Gastroesophageal sphincter (tissue), 4 donors: ENCODE results near the gene ATG14. TPM values are rescaled to one million over a fixed set of nuclear protein-coding genes. Genes with fewer than 3 reads are reported as not detected.
A peak's percentile ranks its signal among the peaks of the same experiment; 100 is the strongest.

Source experiments
- ATAC-seq: fragments of 150-250 bp; one replicate; pipeline ENCODE4 v1.9.1; 2016; ENCODE audit warnings: mild to moderate bottlenecking, moderate library complexity
- H3K27ac ChIP-seq, 4 donors: fragments of 200-600 bp; sonication (generic) in 3 of 4; 1 replicate in 3 of 4; 2 replicates in 1 of 4; pipeline ENCODE4 v1.5.1; 2016 to 2019
- H3K27me3 ChIP-seq: fragments of 200-600 bp; sonication (generic); one replicate; pipeline ENCODE4 v1.5.1; 2019
- H3K36me3 ChIP-seq, 2 donors: fragments of 200-600 bp; sonication (generic); one replicate each; pipeline ENCODE4 v1.5.1; 2019; ENCODE audit warnings: control low read depth in 1 of 2
- H3K4me1 ChIP-seq, 3 donors: fragments of 200-600 bp; sonication (generic); 1 replicate in 2 of 3; 2 replicates in 1 of 3; pipeline ENCODE4 v1.5.1; 2016 to 2019; ENCODE audit warnings: control low read depth in 2 of 3
- H3K4me3 ChIP-seq, 2 donors: fragments of 200-600 bp; sonication (generic); one replicate each; pipeline ENCODE4 v1.5.1; 2019; ENCODE audit warnings: mild to moderate bottlenecking in 1 of 2, moderate library complexity in 1 of 2
- H3K9me3 ChIP-seq, 3 donors: fragments of 200-600 bp; sonication (generic); one replicate each; pipeline ENCODE4 v1.5.1; 2017 to 2019; ENCODE audit warnings: control low read depth in 2 of 3
- CTCF ChIP-seq, 4 experiments: fragments of 200-600 bp in 2 of 4; fragments of 450-650 bp in 2 of 4; sonication (generic) in 1 of 4; IDR thresholded peaks; one replicate each; pipeline ENCODE4 v1.5.1; 2017 to 2019; ENCODE audit warnings: antibody characterized with exemption in 4 of 4, mild to moderate bottlenecking in 2 of 4, moderate library complexity in 2 of 4
- EP300 ChIP-seq: sonication (generic); formaldehyde crosslinking; IDR thresholded peaks from one replicate; pipeline ENCODE4 v1.6.1; 2017; ENCODE audit warnings: antibody characterized with exemption, mild to moderate bottlenecking
- POLR2A ChIP-seq, 2 donors: fragments of 450-650 bp; IDR thresholded peaks; one replicate each; pipeline ENCODE4 v1.6.1; 2017; ENCODE audit warnings: antibody characterized with exemption in 2 of 2, mild to moderate bottlenecking in 2 of 2, moderate library complexity in 1 of 2
- POLR2AphosphoS5 ChIP-seq: sonication (generic); formaldehyde crosslinking; IDR thresholded peaks from one replicate; pipeline ENCODE4 v1.6.1; 2017; ENCODE audit warnings: antibody characterized with exemption
- WGBS, 2 donors: methylation state at CpG; one replicate each; pipeline ENCODE4 v1.1.5; 2018; ENCODE audit warnings: low coverage in 1 of 2; 5-methylcytosine and 5-hydroxymethylcytosine counted together
- total RNA-seq, 4 donors: library from RNA; depleted of rRNA; stranded (reverse); fragments of >200 nt; gene quantifications; one replicate each; pipeline ENCODE4 v1.1.0, GENCODE V29; 2016

ATG14 gene
- total RNA-seq, 4 donors from 2014 or later: 16.4 to 29.9 (median 18.1) TPM

DNA sequence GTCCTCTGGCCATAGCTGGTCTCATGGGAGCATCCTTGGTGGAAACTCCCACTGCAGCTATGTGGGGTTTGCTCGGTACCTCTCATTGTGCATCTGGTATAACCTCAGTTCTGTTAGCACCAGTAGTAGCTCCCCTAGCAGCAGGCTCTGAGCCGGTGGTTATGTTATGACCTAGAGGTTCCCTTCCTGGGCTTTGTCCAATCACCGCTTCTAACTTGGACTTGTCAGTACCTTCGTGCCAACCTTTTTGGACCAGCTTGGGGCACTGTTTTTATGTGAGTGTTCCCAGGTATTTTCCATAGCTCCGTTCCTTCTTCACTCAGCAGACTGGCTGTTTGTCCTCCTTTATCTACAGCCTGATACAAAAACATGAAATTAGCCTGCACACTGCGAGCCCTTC is 55.7 kb downstream of the ATG14 start:
- WGBS, 2 donors: 60 to 89% methylated on average over 2 to 6 of the region's 6 CpGs
- Histone ChIP-seq H3K9me3 (no peaks in the 10 kb centered on the region), H3K4me3 (no peak overlapping the region), H3K27ac (no peak overlapping the region), H3K4me1 (peaks cover 0 to 6% (median 0%) of the 10 kb centered on the region in 3 donors), H3K27me3 (no peaks in the 10 kb centered on the region), H3K36me3 (peaks cover 0 to 50% of the 10 kb centered on the region in 2 donors)
- TF ChIP-seq POLR2AphosphoS5 (no peak), CTCF (IDR thresholded peaks at IDR 0.05) (no peak), POLR2A (IDR thresholded peaks at IDR 0.05) (no peak), EP300 (no peak)
- no peak for ATAC-seq

DNA sequence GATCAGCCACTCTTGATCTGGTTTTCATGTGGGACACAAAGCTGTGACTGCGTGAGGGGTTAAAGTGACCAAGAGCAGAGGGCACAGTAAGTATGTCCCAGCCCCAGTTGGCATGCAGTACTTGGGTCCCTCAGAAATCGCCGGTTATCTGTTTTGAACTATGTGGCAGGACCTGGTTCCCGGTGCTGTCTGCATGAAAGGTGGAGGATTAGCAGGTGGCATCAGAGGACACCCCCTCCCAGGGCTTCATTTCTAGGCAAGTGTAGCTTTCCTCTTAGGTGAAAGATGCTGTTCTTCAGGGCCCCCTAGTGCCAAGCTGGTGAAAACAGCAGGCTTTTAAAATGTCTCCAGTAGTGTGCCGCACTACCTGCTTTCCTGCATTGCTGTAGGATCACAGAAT is 57.1 kb downstream of the ATG14 start:
- ATAC-seq: peak; percentile 71
- no CpG with 5 or more reads among the region's 5 CpGs for WGBS, 2 donors
- no peaks in the 10 kb centered on the region for H3K27me3 ChIP-seq
- H3K36me3 ChIP-seq: peaks cover 0 to 57% of the 10 kb centered on the region in 2 donors
- no peaks in the 10 kb centered on the region for H3K9me3 ChIP-seq
- no peak overlapping the region for H3K27ac ChIP-seq
- peaks cover 0 to 6% (median 0%) of the 10 kb centered on the region in 3 donors for H3K4me1 ChIP-seq
- no peak overlapping the region for H3K4me3 ChIP-seq
- TF ChIP-seq POLR2A (IDR thresholded peaks at IDR 0.05) (no peak), CTCF (IDR thresholded peaks at IDR 0.05) (peak; percentile 17 to 63 (median 56))

DNA sequence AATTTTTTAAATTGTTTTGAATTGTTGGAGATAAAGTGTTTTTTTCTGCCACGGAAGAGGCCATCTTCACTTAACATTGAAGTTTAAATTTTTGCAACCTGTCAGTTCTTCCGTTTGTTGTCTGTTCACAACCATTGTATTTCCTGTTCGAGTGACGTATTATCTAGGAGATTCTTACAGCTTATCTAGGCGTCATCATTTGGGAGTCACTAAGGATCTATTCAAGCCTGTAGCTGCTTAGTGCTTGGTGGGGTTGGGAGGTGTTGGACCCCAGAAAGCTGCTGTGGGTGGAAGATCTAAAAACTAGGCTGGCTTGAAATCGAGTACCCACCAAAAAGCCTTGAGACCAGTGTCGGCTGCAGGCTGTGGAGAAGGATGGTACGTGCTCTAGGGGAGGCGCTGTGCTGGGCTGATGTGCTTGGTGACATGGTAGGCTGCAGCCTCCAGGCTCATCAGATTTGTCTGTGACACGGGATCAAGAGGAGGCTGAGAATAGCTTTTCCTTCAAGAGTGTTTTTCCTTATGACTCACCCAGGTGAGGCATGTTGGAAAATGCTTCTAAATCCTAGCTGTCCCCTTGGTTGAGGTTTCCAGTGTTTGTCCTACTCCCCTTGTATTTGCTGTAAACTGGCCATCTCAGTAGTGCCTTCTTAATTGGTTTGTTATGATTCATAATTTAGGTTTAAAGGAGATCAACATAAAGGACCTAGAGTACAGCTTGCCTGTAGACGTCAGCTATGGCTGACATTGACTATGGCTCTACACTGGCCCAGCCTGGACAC is 57.8 kb downstream of the ATG14 start:
- Histone ChIP-seq H3K36me3 (peaks cover 0 to 57% of the 10 kb centered on the region in 2 donors), H3K27me3 (no peaks in the 10 kb centered on the region), H3K4me3 (no peak overlapping the region), H3K9me3 (no peaks in the 10 kb centered on the region), H3K4me1 (peaks cover 0 to 6% (median 0%) of the 10 kb centered on the region in 3 donors), H3K27ac (no peak overlapping the region)
- no peak for ATAC-seq
- TF ChIP-seq POLR2AphosphoS5 (no peak), EP300 (no peak), POLR2A (IDR thresholded peaks at IDR 0.05) (no peak), CTCF (IDR thresholded peaks at IDR 0.05) (no peak)
- 75 to 78% methylated on average over 2 to 11 of the region's 11 CpGs for WGBS, 2 donors

- no peak for ATAC-seq
- Histone ChIP-seq H3K27ac (no peak overlapping the region), H3K9me3 (no peaks in the 10 kb centered on the region), H3K36me3 (peaks cover 0 to 54% of the 10 kb centered on the region in 2 donors), H3K4me1 (peaks cover 0 to 11% (median 0%) of the 10 kb centered on the region in 3 donors), H3K4me3 (no peak overlapping the region), H3K27me3 (no peaks in the 10 kb centered on the region)
- WGBS, 2 donors: 86 to 97% methylated on average over 5 of the region's 9 CpGs
- TF ChIP-seq POLR2AphosphoS5 (no peak), CTCF (IDR thresholded peaks at IDR 0.05) (no peak), EP300 (no peak), POLR2A (IDR thresholded peaks at IDR 0.05) (no peak)
These were observed 59.4 kb downstream of the ATG14 start for GRCh38 chr14:55352201-55352600.

GRCh38 chr14:55351111-55351510 is 60.5 kb downstream of the ATG14 start:
- WGBS, 2 donors: 87% methylated on average over 4 of the region's 9 CpGs; no CpG with 5 or more reads in 1 of the 2 donors

More at GRCh38 chr14:55351111-55351510, 60.5 kb downstream of the ATG14 start:
- peaks cover 0 to 45% of the 10 kb centered on the region in 2 donors for H3K36me3 ChIP-seq
- no peak overlapping the region for H3K4me3 ChIP-seq
- no peaks in the 10 kb centered on the region for H3K9me3 ChIP-seq
- ATAC-seq: no peak
- no peak overlapping the region for H3K27ac ChIP-seq
- TF ChIP-seq POLR2A (IDR thresholded peaks at IDR 0.05) (no peak), EP300 (no peak), CTCF (IDR thresholded peaks at IDR 0.05) (no peak), POLR2AphosphoS5 (no peak)
- H3K4me1 ChIP-seq: peaks cover 0 to 20% (median 0%) of the 10 kb centered on the region in 3 donors
- no peaks in the 10 kb centered on the region for H3K27me3 ChIP-seq
